ENCODE results near the gene DSPP. TPM values are rescaled to one million over a fixed set of nuclear protein-coding genes. Genes with fewer than 3 reads are reported as not detected.

Gene DSPP
- total RNA-seq, 1 donor from 2014 or later, result not detected

- DNase-seq (ENCODE audit: extremely low spot score, unreplicated experiment), result no peak
- TF ChIP-seq CTCF (conservative IDR thresholded peaks at IDR 0.05), result no peak
- Mint-ChIP-seq H3K4me1 (ENCODE audit: unreplicated experiment) (peaks cover 4% of the 10 kb centered on the region), H3K36me3 (no peaks in the 10 kb centered on the region), H3K27ac (no peak overlapping the region), H3K27me3 (no peaks in the 10 kb centered on the region), H3K4me3 (no peak overlapping the region), H3K9me3 (no peaks in the 10 kb centered on the region)
Observed at GRCh38 chr4:87579478-87579877, 28.9 kb upstream of the DSPP start.

DNA sequence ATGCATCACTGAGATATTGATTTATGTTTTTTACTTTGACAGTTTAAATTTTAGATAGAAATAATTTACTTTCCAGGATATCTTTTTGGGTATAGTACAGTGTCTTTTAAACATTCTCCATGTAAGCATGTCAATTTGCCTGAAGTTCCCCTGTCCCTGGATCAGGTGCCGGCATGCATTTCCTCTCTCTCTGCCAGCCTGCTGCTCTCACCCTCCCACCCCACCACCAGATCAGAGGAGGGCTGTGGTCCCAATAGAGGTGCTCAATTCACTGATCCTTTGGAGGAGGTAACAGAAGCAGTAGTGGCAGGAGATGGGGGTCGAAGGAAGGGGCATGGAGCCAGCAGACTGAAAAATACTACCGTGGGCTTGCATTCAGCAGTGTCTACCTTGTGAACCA is 28.3 kb upstream of the DSPP start:
- Mint-ChIP-seq H3K27me3 (no peaks in the 10 kb centered on the region), H3K4me3 (no peak overlapping the region), H3K27ac (no peak overlapping the region), H3K36me3 (no peaks in the 10 kb centered on the region), H3K4me1 (ENCODE audit: unreplicated experiment) (peaks cover 4% of the 10 kb centered on the region), H3K9me3 (no peaks in the 10 kb centered on the region)
- no peak for TF ChIP-seq CTCF (conservative IDR thresholded peaks at IDR 0.05)
- DNase-seq (ENCODE audit: extremely low spot score, unreplicated experiment), result no peak

DNA sequence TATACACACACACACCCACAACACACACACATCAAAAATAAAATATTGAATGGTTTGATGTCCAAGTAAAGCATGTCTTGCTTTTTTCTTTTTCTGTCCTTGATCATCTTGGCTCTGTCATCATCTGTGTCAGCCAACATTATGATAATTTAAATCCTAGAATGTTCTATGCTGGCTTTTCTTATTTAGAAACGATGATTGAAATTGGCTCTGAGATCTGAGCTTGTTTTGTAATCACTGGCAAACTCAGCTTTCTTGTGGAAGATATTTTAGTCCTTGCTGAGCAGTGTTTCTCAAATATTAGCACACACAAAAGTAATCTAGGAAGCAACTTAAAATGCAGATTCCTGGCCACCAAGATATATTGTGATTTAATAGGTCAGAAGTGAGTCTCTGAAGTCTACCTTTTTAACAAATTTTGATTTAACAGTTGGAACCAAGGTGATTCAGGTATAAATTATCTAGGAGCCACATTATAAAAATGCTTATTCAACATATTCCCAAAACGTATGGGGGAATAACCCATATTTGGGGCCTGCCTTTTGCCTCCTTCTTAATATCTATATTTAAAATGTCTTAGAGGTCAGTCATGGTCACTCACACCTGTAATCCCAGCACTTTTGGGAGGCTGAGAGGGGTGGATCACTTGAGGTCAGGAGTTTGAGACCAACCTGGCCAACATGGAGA is 24.0 kb upstream of the DSPP start:
- no peaks in the 10 kb centered on the region for H3K9me3 Mint-ChIP-seq
- H3K36me3 Mint-ChIP-seq, result no peaks in the 10 kb centered on the region
- TF ChIP-seq CTCF (conservative IDR thresholded peaks at IDR 0.05), result no peak
- no peak overlapping the region for H3K4me3 Mint-ChIP-seq
- no peak overlapping the region for H3K27ac Mint-ChIP-seq
- H3K27me3 Mint-ChIP-seq, result no peaks in the 10 kb centered on the region
- H3K4me1 Mint-ChIP-seq (ENCODE audit: unreplicated experiment), result peaks cover 4% of the 10 kb centered on the region
- DNase-seq (ENCODE audit: extremely low spot score, unreplicated experiment), result no peak

- Mint-ChIP-seq H3K9me3 (no peaks in the 10 kb centered on the region), H3K36me3 (no peaks in the 10 kb centered on the region), H3K4me3 (no peak overlapping the region), H3K27ac (no peak overlapping the region), H3K4me1 (ENCODE audit: unreplicated experiment) (peaks cover 4% of the 10 kb centered on the region), H3K27me3 (no peaks in the 10 kb centered on the region)
- no peak for TF ChIP-seq CTCF (conservative IDR thresholded peaks at IDR 0.05)
- DNase-seq (ENCODE audit: extremely low spot score, unreplicated experiment), result no peak
Observed at GRCh38 chr4:87589531-87589930, 18.8 kb upstream of the DSPP start.

DNA sequence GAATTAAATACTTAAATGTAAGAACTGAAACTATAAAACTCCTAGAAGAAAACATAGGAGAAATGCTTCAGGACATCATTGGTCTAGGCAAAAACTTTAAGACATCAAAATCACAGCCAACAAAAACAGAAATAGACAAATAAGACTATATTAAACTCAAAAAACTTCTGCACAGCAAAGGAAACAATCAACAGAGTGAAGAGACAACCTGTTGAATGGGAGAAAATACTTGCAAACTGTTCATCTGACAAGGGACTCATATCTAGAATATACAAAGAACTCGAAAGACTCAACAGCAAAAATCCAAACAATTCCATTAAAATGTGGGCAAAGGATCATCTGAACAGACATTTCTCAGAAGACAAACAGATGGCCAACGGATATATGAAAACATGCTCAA is 16.2 kb upstream of the DSPP start:
- H3K9me3 Mint-ChIP-seq, result no peaks in the 10 kb centered on the region

More for the DNA sequence above, 16.2 kb upstream of the DSPP start:
- Mint-ChIP-seq H3K36me3 (no peaks in the 10 kb centered on the region), H3K4me1 (ENCODE audit: unreplicated experiment) (peaks cover 4% of the 10 kb centered on the region), H3K27me3 (no peaks in the 10 kb centered on the region), H3K4me3 (no peak overlapping the region), H3K27ac (no peak overlapping the region)
- DNase-seq (ENCODE audit: extremely low spot score, unreplicated experiment), result no peak
- TF ChIP-seq CTCF (conservative IDR thresholded peaks at IDR 0.05), result no peak

Measured in type B pancreatic cell (in vitro differentiated cells).